CD4-positive, CD25-positive, alpha-beta regulatory T cell (primary cell): ENCODE data around the gene SEMA3G. TPM values are rescaled to one million over a fixed set of nuclear protein-coding genes. Genes with fewer than 3 reads are reported as not detected.
A peak's percentile ranks its signal among the peaks of the same experiment; 100 is the strongest.

Experiments used
- ATAC-seq, 2 donors: fragments of 150-1000 bp; cut with Tn5 transposase; one replicate each; pipeline ENCODE4 v1.10.0; 2021; ENCODE audit warnings: low read depth in 2 of 2, moderate number of reproducible peaks in 2 of 2, moderate library complexity in 1 of 2
- DNase-seq, 3 donors: peaks; one replicate each; pipeline versions ENCODE4 v3.0.0 to v3.0.0-alpha.2; 2012 to 2022; ENCODE audit warnings: mixed read lengths in 1 of 3
- H3K27ac ChIP-seq: one replicate; pipeline ENCODE4 v1.7.0; 2013; ENCODE audit warnings: mild to moderate bottlenecking, low read length; ENCODE audit not compliant: insufficient read depth, poor library complexity, severe bottlenecking
- H3K27me3 ChIP-seq: one replicate; pipeline ENCODE4 v1.7.0; 2013; ENCODE audit warnings: low read length; ENCODE audit not compliant: control insufficient read depth, insufficient read depth
- H3K36me3 ChIP-seq: one replicate; pipeline ENCODE4 v1.7.0; 2013; ENCODE audit warnings: mild to moderate bottlenecking, low read length, moderate library complexity; ENCODE audit not compliant: control insufficient read depth, insufficient read depth
- H3K4me1 ChIP-seq: 2 replicates; pipeline ENCODE4 v1.7.0; 2013; ENCODE audit warnings: mild to moderate bottlenecking, low read length; ENCODE audit not compliant: insufficient read depth, control insufficient read depth, poor library complexity, severe bottlenecking
- H3K4me3 ChIP-seq: one replicate; pipeline ENCODE4 v1.7.0; 2013; ENCODE audit warnings: low read depth, mild to moderate bottlenecking, low read length, moderate library complexity
- H3K9me3 ChIP-seq, 2 experiments: 1 replicate in 1 of 2; 2 replicates in 1 of 2; pipeline ENCODE4 v1.7.0; 2013; ENCODE audit warnings: low read length in 2 of 2, mild to moderate bottlenecking in 1 of 2, moderate library complexity in 1 of 2; ENCODE audit not compliant: control insufficient read depth in 2 of 2
- H3K27ac Mint-ChIP-seq, 3 donors: one replicate each; pipeline ENCODE4 v1.8.0; 2020 to 2022; ENCODE audit warnings: mild to moderate bottlenecking in 3 of 3, mixed read lengths in 3 of 3, moderate library complexity in 2 of 3
- H3K27me3 Mint-ChIP-seq: one replicate; pipeline ENCODE4 v1.8.0; 2022; ENCODE audit warnings: mild to moderate bottlenecking, mixed read lengths
- H3K36me3 Mint-ChIP-seq: one replicate; pipeline ENCODE4 v1.8.0; 2020; ENCODE audit warnings: mixed read lengths
- H3K4me1 Mint-ChIP-seq, 4 donors: one replicate each; pipeline ENCODE4 v1.8.0; 2020 to 2022; ENCODE audit warnings: mixed read lengths in 4 of 4, mild to moderate bottlenecking in 1 of 4
- H3K4me3 Mint-ChIP-seq, 4 donors: one replicate each; pipeline ENCODE4 v1.8.0; 2020 to 2022; ENCODE audit warnings: mild to moderate bottlenecking in 4 of 4, mixed read lengths in 4 of 4, moderate library complexity in 3 of 4
- H3K9me3 Mint-ChIP-seq, 7 donors: one replicate each; pipeline ENCODE4 v1.8.0; 2020 to 2022; ENCODE audit warnings: mixed read lengths in 7 of 7, mild to moderate bottlenecking in 3 of 7, moderate library complexity in 2 of 7
- polyA plus RNA-seq, 4 donors: library from polyadenylated mRNA; unstranded; fragments of 300-500 nt; fragmentation: Illumina TruSeq; gene quantifications; one replicate each; pipeline ENCODE4 v1.2.3, GENCODE V29; 2021
- total RNA-seq: library from RNA; stranded (reverse); gene quantifications from one replicate; pipeline ENCODE4 v1.2.3, GENCODE V29; 2022

The SEMA3G gene
- total and polyA plus RNA-seq, 5 donors from 2014 or later: 3.2 to 33.1 (median 3.7) TPM

DNA sequence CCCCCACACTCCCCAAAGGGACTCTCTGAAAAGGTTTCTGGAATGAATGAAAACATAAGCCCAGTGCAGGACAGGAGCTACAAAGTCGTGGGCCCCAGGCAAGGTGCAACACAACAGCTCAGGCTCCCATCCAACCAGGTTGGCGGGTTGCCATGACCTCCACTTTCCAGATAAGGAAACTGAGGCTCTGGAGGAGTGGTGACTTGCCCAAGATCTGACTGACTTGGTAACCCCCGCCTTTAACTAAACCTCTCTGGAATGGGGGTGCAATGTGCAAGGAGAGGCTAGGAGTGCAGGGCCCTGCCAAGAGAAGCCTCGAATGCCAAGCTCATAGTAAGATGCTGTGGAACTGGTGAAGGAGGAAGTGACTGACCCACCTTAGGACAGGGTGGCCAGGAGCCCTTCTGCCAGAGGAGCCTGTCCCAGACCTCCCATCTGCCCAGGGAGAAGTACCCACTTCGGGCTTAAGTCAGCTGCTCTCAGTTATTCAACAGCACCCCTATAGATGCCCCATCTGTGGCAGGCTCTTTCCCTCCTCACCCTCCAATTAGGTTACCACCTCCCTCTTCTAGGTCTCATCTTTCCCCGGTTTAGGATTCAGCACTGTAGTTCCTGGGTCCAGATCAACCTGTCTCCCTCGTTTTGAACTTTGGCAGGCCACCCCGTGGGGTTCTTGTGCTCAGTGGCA lies 9.5 kb upstream of the SEMA3G start:
- Mint-ChIP-seq H3K4me3 (peak overlapping the region; percentile 94 to 97 (median 94)), H3K27me3 (peaks cover 5% of the 10 kb centered on the region), H3K4me1 (peaks cover 0 to 34% (median 28%) of the 10 kb centered on the region in 4 donors), H3K27ac (peak overlapping the region; percentile 99 to 100 (median 100)), H3K9me3 (peaks cover 0 to 2% (median 0%) of the 10 kb centered on the region in 7 donors), H3K36me3 (peaks cover 7% of the 10 kb centered on the region)
- ATAC-seq (no peak), DNase-seq (no peak)
- Histone ChIP-seq H3K36me3 (peaks cover 16% of the 10 kb centered on the region), H3K9me3 (no peaks in the 10 kb centered on the region), H3K4me3 (peak overlapping the region; percentile 81), H3K4me1 (peaks cover 39% of the 10 kb centered on the region), H3K27ac (peak overlapping the region; percentile 94), H3K27me3 (no peaks in the 10 kb centered on the region)

DNA sequence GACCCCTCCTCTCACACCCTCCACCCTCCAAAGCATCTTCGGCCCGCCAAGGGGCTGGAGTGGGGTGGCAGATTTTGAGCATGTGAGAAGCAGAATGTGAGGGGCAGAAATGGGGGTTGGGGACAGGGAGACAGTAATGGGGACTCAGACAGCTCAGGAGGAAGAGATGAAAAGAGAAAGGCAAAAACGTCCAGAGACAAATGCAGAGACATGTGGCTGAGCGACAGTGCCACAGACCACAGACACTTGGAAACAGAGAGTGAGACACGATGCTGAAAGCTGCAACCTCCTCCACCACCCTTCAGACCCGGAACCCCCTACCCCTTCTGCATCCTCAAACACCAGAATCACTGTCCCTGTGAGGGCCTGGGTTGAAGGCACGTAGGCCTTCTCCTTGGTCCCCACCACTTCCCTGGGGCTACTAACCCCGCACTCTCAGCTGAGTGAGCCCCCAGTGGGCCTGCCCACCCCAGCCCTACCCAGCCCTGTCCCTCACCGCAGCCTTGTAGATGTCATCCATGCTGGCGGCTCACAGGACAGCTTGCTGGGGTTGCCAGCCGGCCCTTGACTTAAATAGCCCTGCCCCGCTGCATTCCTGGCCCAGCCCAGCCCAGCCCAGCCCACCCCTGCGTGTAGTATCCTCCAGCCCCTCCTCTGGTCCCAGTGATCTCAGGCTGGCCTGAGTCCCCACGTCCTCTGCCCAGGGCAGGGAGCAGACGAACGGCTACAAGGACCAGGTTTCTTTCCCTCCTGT lies 8.8 kb upstream of the SEMA3G start, which contains the start of gene TNNC1:
TSS of gene TNNC1 (minus strand) at position 546 of the 754 bp plus-strand sequence. CDS start at position 520, 26 bp downstream.
- Histone ChIP-seq H3K27ac (peak within 1 kb of the TSS; percentile 94), H3K4me1 (peaks cover 39% of the 10 kb centered on the region), H3K4me3 (peak within 1 kb of the TSS; percentile 81), H3K9me3 (no peaks in the 10 kb centered on the region), H3K27me3 (no peaks in the 10 kb centered on the region), H3K36me3 (peaks cover 10% of the 10 kb centered on the region)
- Mint-ChIP-seq H3K27ac (peak within 1 kb of the TSS; percentile 99 to 100 (median 100)), H3K27me3 (peaks cover 5% of the 10 kb centered on the region), H3K9me3 (peaks cover 0 to 2% (median 0%) of the 10 kb centered on the region in 7 donors), H3K4me3 (peak within 1 kb of the TSS; percentile 94 to 97 (median 94)), H3K36me3 (peaks cover 5% of the 10 kb centered on the region), H3K4me1 (peaks cover 0 to 35% (median 26%) of the 10 kb centered on the region in 4 donors)
- DNase-seq (no peak), ATAC-seq (no peak)

DNA sequence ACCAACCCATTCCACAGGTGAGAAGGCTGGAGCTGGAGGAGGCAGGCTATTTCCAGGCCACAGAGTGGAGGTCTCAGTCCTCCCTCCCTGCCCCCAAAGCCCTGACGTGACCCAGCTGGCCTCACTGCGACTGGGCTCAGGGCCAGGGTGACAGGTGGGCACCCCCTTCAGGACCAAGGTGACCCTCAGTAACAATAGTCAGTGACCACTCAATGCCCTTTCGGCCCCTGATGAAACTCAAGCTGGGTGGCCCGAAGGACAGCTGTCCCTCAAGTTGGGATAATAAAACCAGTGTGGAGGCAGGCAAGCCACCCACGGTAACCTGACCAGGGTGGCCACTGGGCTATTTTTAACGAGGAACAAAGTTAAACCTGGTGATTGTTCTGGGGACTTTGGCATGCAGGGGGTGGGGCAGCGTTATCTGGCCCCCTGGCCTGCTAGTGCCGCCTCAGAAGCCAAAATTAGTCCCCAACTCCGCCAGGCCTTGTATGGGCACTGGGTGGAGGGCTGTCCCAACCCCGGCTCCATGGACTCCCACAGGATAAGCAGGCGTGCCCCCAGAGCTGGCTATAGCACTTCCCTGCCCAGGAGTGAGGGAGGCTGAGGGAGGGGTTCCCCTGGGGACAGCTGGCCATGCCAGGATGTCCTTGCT lies 7.8 kb upstream of the SEMA3G start:
- no peak overlapping the region for H3K4me3 Mint-ChIP-seq

DNA sequence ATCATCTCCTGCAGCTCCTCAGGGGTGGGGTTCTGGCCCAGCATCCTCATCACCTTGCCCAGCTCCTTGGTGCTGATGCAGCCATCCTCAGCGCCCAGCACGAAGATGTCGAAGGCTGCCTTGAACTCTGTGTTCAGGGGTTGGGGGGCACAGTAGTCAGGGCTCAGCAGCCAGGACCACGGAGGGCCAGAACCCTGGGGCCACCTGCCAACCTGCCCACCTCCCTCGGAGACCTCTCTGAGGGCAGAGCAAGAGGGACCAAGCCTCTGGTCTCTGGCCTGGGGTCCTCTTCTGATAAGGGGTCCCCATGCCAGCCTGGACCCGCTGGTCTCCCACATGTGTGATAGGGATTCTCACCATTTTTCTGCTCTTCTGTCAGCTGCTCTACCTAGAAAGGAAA lies 7.2 kb upstream of the SEMA3G start:
- Mint-ChIP-seq H3K27ac (no peak overlapping the region), H3K4me1 (peaks cover 0 to 36% (median 17%) of the 10 kb centered on the region in 4 donors), H3K27me3 (peaks cover 9% of the 10 kb centered on the region), H3K4me3 (peak overlapping the region in 1 of 4 donors; percentile 41), H3K9me3 (peaks cover 0 to 2% (median 0%) of the 10 kb centered on the region in 7 donors), H3K36me3 (no peaks in the 10 kb centered on the region)
- H3K9me3 ChIP-seq: no peaks in the 10 kb centered on the region
- DNase-seq (no peak), ATAC-seq (no peak)
- H3K27ac ChIP-seq: no peak overlapping the region
- no peak overlapping the region for H3K4me3 ChIP-seq
- H3K27me3 ChIP-seq: no peaks in the 10 kb centered on the region
- H3K4me1 ChIP-seq: peaks cover 33% of the 10 kb centered on the region
- H3K36me3 ChIP-seq: no peaks in the 10 kb centered on the region

More for the DNA sequence above, 7.8 kb upstream of the SEMA3G start:
- no peak overlapping the region for H3K4me3 ChIP-seq
- DNase-seq: no peak
- H3K9me3 ChIP-seq: no peaks in the 10 kb centered on the region
- H3K27me3 Mint-ChIP-seq: peaks cover 9% of the 10 kb centered on the region
- peaks cover 0 to 40% (median 20%) of the 10 kb centered on the region in 4 donors for H3K4me1 Mint-ChIP-seq
- no peaks in the 10 kb centered on the region for H3K36me3 Mint-ChIP-seq
- peaks cover 36% of the 10 kb centered on the region for H3K4me1 ChIP-seq
- peaks cover 0 to 2% (median 0%) of the 10 kb centered on the region in 7 donors for H3K9me3 Mint-ChIP-seq
- H3K36me3 ChIP-seq: peaks cover 1% of the 10 kb centered on the region
- no peak for ATAC-seq
- H3K27ac ChIP-seq: no peak overlapping the region
- no peak overlapping the region for H3K27ac Mint-ChIP-seq
- H3K27me3 ChIP-seq: no peaks in the 10 kb centered on the region

DNA sequence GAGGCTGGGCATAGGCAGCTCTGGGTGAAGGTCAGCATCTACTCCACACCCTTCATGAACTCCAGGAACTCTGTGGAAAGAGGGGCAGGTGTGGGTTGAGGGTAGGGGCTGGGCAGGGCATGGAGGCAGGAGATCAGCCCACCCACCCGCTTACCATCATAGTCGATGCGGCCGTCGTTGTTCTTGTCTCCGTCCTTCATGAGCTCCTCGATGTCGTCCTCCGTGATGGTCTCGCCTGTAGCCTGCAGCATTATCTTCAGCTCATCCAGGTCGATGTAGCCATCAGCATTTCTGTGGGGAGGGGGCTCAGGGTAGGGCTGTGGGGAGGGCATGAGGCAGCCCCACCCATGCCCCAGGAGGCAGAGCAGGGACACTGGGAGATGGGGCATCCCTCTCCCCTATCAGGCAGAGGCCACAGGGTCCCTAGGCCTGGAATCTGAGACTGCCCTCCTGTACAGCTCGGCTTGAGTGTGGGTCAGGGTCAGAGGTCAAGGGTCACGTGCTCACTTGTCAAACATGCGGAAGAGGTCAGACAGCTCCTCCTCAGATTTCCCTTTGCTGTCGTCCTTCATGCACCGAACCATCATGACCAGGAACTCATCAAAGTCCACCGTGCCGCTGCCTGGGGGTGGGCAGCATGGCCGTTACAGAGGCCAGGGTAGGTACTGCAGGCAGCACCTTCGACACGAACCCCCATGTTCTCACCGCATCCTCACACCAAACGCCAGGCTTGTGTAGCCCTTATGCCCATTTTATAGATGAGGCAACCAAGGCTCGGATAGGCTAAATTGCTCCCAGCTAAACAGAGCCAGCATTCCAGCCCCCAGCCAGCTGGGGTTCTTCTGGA lies 6.6 kb upstream of the SEMA3G start:
- Histone ChIP-seq H3K36me3 (no peaks in the 10 kb centered on the region), H3K9me3 (no peaks in the 10 kb centered on the region), H3K4me1 (peaks cover 33% of the 10 kb centered on the region), H3K27me3 (no peaks in the 10 kb centered on the region), H3K4me3 (no peak overlapping the region), H3K27ac (no peak overlapping the region)
- no peak for ATAC-seq
- H3K4me3 Mint-ChIP-seq: peak overlapping the region in 2 of 4 donors; percentile 10 to 41
- H3K9me3 Mint-ChIP-seq: peaks cover 0 to 2% (median 0%) of the 10 kb centered on the region in 7 donors
- DNase-seq: no peak
- H3K27me3 Mint-ChIP-seq: peaks cover 9% of the 10 kb centered on the region
- H3K27ac Mint-ChIP-seq: peak overlapping the region in 1 of 3 donors; percentile 56
- no peaks in the 10 kb centered on the region for H3K36me3 Mint-ChIP-seq
- H3K4me1 Mint-ChIP-seq: peaks cover 0 to 36% (median 15%) of the 10 kb centered on the region in 4 donors

DNA sequence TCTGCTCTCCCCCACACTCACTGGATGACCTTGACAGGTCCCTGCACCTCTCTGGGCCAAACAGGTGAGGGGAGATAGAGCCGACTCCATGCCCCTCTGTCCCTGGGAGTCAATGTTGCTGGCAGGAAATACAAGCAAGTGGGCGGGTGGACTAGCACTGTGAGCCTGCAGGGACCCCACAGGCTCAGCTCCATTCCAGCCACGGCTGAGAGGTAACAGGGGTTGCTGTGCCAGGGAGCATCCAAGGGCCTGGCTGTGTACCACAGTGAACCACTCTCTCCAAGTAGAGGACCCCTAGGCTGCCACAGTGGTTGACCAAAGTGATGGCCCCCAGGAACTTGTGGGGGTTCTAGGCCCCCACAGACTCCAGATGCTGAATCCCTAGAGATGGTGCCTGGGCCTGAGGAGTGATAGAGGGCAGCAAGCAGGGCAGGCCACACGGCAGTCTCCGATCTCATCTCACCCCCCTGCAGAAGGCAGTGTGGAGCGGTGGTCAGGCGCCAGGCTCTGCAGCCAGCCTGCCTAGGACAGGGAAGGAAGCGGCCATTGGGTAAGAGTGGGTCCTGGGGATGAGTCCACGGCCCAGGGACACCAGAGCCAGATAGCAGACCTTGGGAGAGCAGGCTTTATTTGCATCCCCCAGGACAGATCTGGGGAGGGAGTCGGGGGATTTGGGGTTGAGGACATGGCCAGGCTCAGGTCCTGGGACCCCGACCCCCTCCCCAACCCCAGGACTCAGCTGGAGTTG lies 5.8 kb upstream of the SEMA3G start:
- Histone ChIP-seq H3K27me3 (no peaks in the 10 kb centered on the region), H3K27ac (no peak overlapping the region), H3K9me3 (no peaks in the 10 kb centered on the region), H3K36me3 (no peaks in the 10 kb centered on the region), H3K4me3 (no peak overlapping the region), H3K4me1 (peaks cover 27% of the 10 kb centered on the region)
- Mint-ChIP-seq H3K4me1 (peaks cover 0 to 36% (median 13%) of the 10 kb centered on the region in 4 donors), H3K4me3 (no peak overlapping the region), H3K27ac (peak overlapping the region in 2 of 3 donors; percentile 12 to 69), H3K9me3 (no peaks in the 10 kb centered on the region), H3K36me3 (no peaks in the 10 kb centered on the region), H3K27me3 (peaks cover 9% of the 10 kb centered on the region)
- ATAC-seq (no peak), DNase-seq (no peak)
